A673 (cell line): ENCODE results near the gene LRRC42.

Source experiments
- EZH2 ChIP-seq: fragments of 200-600 bp; sonication (generic); IDR thresholded peaks from 2 replicates; pipeline ENCODE4 v1.6.1; 2017; ENCODE audit warnings: borderline replicate concordance, low read depth, mild to moderate bottlenecking, mixed read lengths, antibody characterized with exemption, low read length; ENCODE audit not compliant: poor library complexity, severe bottlenecking
- TF ChIP-seq, protein P1 (sequence below): fragments of 300-800, 200-600 bp; sonication (generic); conservative IDR thresholded peaks from 2 replicates; pipeline ENCODE4 v1.5.1; 2017; ENCODE audit warnings: low read depth, mild to moderate bottlenecking, antibody characterized with exemption, low read length, moderate library complexity, mixed read lengths

DNA sequence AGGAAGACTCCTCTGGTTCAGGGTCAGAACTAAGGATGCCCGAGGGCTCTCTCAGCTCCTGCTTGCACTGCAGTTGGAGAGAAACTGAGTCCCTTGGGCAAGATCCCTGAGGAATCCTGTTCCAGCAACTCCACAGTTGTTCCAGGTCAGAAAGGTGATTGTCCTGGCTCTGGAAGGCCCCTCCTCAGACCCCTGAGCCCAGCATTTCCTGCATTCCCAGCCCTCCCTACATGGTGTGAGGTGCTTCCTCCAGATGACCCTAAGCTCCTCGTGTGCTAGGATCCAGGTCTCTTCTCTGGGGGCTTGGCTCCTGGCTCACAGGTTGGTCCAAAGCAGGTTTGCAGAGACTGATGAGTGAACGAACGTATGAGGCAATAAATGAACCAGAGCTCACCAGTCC is 60.4 kb downstream of the LRRC42 start:
- TF ChIP-seq, protein P1, sequence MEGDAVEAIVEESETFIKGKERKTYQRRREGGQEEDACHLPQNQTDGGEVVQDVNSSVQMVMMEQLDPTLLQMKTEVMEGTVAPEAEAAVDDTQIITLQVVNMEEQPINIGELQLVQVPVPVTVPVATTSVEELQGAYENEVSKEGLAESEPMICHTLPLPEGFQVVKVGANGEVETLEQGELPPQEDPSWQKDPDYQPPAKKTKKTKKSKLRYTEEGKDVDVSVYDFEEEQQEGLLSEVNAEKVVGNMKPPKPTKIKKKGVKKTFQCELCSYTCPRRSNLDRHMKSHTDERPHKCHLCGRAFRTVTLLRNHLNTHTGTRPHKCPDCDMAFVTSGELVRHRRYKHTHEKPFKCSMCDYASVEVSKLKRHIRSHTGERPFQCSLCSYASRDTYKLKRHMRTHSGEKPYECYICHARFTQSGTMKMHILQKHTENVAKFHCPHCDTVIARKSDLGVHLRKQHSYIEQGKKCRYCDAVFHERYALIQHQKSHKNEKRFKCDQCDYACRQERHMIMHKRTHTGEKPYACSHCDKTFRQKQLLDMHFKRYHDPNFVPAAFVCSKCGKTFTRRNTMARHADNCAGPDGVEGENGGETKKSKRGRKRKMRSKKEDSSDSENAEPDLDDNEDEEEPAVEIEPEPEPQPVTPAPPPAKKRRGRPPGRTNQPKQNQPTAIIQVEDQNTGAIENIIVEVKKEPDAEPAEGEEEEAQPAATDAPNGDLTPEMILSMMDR: no peak
- TF ChIP-seq EZH2: no peak
